Activated T-helper 2 cell treated with anti-CD3 and anti-CD28 coated beads, Interferon-gamma antibody, Interleukin-2, Interleukin-4, amounts not matched to agents 10 μg/mL and 5 μg/mL and 100 μg/mL, durations not matched to agents 14 hours and 24 hours and 36 hours (primary cell): ENCODE results near the gene PTGR3. TPM values are rescaled to one million over a fixed set of nuclear protein-coding genes. Genes with fewer than 3 reads are reported as not detected.

Experiments
- DNase-seq: peaks from one replicate; pipeline ENCODE4 v3.0.0; 2021; ENCODE audit warnings: low spot score
- H3K27ac Mint-ChIP-seq: one replicate; pipeline ENCODE4 v1.8.0; 2021; ENCODE audit warnings: mixed read lengths
- H3K27me3 Mint-ChIP-seq: one replicate; pipeline ENCODE4 v1.8.0; 2021; ENCODE audit warnings: low read depth, mixed read lengths
- H3K36me3 Mint-ChIP-seq: one replicate; pipeline ENCODE4 v1.8.0; 2021; ENCODE audit warnings: low read depth, mixed read lengths
- H3K4me1 Mint-ChIP-seq: one replicate; pipeline ENCODE4 v1.8.0; 2021; ENCODE audit warnings: low read depth, mixed read lengths
- H3K4me3 Mint-ChIP-seq: one replicate; pipeline ENCODE4 v1.8.0; 2021; ENCODE audit warnings: low read depth, mild to moderate bottlenecking, moderate library complexity, mixed read lengths
- H3K9me3 Mint-ChIP-seq: one replicate; pipeline ENCODE4 v1.8.0; 2021; ENCODE audit warnings: mixed read lengths
- intact Hi-C: fragments of 100-400 bp; cut with micrococcal nuclease; formaldehyde crosslinking; loops from one replicate; pipeline ENCODE4 v1.15.1; 2023
- total RNA-seq: library from RNA; stranded (reverse); gene quantifications from 2 replicates; pipeline ENCODE4 v1.2.3, GENCODE V29; 2022

The PTGR3 gene
- total RNA-seq, 1 donor from 2014 or later: 26.0 TPM

DNA sequence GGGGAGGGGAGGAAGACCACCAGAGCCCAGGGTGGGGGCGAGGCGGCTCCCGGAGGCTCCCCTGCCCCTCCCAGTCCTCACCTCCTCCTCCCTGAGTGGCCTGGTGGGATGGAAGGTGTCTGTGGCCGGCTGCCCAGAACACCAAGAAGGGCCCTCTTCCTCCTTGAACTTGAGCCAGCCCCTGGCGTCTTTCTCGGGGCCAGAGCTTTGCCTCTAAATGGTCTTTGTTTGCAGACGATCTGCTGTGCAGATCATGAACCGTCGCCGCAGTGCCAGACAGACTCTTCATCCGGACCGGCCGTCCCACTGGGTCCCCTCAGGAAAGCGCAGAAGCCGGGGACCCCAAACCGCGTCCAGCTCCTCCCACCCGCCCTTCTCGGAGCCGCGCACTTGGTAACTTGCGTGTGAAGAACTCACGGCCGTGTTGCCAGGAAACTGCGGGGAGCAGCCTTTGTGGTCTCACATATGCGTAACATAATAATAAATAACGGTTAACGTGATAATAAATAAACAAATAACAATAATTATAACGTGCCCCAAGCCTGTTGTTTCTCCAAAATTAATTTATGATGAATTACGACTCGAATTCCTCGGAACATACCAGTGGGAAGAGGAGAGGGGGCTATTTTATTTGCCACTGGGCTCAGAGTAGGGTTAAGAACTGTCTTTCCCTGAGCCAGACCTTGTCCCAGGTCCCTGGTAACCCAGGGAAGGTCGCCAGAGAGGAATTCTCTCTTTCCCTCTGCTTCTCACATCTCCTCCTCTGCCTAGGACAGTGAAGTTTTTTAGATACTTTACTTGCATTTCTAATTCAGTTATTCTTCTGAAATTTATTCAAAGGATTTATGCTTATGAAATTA is 41.0 kb downstream of the PTGR3 start:
- Mint-ChIP-seq H3K27me3 (peaks cover 6% of the 10 kb centered on the region), H3K9me3 (no peaks in the 10 kb centered on the region), H3K4me1 (peaks cover 1% of the 10 kb centered on the region), H3K36me3 (no peaks in the 10 kb centered on the region), H3K27ac (no peak overlapping the region), H3K4me3 (no peak overlapping the region)
- intact Hi-C loops: no loop called here
- DNase-seq: no peak

DNA sequence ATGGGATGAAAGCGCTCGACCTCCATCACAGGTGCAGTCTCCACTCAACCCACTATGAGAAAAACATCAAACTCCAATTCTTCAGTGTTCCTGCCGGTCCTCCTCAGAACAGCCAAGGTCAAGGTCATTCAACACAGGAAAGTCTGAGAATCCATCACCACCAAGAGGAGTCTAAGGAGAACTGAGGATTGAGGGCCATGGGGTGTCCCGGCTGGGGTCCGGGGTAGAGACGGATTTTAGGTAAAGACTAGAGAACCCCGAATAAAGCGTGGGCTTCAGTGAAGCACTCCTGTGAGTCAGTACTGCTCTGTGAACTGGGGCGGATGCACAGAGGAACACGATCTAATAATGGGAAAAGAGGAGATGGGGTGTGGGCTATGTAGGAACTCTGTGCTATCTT is 41.8 kb downstream of the PTGR3 start:
- Mint-ChIP-seq H3K4me1 (no peaks in the 10 kb centered on the region), H3K27me3 (no peaks in the 10 kb centered on the region), H3K27ac (no peak overlapping the region), H3K9me3 (no peaks in the 10 kb centered on the region), H3K36me3 (no peaks in the 10 kb centered on the region), H3K4me3 (no peak overlapping the region)
- intact Hi-C loops: no loop called here
- no peak for DNase-seq

DNA sequence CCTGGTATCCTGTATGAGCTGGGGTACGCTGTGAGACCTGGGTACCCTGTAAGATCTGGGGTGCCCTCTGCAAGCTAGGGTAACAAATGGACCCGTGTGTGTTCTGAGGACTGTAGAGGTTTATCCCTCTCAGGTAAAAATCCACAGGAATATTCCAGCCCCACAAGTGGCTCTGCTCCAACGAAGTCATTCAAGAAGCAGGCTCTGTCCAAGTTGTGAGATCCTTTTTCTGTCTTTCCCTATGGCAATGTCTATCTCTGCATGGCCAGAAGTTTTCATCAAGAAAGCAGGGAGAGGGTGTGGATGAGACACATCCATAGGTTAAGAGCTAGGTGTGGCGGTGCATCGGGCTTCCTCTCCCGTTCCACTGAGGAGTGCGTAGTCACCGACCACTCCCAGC is 43.0 kb downstream of the PTGR3 start:
- Mint-ChIP-seq H3K4me1 (peaks cover 9% of the 10 kb centered on the region), H3K9me3 (no peaks in the 10 kb centered on the region), H3K4me3 (no peak overlapping the region), H3K36me3 (no peaks in the 10 kb centered on the region), H3K27me3 (peaks cover 2% of the 10 kb centered on the region), H3K27ac (no peak overlapping the region)
- DNase-seq: no peak
- intact Hi-C loops: no loop called here

DNA sequence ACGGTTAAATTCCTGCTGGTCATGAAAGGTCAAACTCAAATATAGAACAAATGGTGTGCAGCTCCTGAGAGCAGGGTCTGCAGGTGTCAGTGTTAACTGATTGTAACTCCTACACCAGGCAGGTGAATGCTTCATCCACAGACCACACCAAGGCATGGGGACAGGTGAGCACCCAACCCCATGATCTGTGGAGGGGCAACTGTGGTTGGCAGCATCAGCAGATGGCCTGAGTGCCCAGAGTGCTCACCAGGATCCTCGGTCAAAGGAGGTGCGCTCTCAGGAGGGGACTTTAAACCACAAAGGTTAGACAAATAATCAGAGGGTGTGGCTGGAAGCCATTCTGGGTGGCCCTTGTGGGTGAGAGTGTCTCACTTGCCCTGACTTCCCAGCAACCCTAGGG is 44.5 kb downstream of the PTGR3 start:
- Mint-ChIP-seq H3K4me1 (peaks cover 9% of the 10 kb centered on the region), H3K9me3 (no peaks in the 10 kb centered on the region), H3K27ac (no peak overlapping the region), H3K4me3 (no peak overlapping the region), H3K36me3 (no peaks in the 10 kb centered on the region), H3K27me3 (peaks cover 8% of the 10 kb centered on the region)
- DNase-seq: no peak
- intact Hi-C loops: no loop called here

GRCh38 chr18:75163736-75164135 is 45.2 kb downstream of the PTGR3 start:
- Mint-ChIP-seq H3K4me1 (peaks cover 9% of the 10 kb centered on the region), H3K27ac (no peak overlapping the region), H3K4me3 (no peak overlapping the region), H3K27me3 (peaks cover 8% of the 10 kb centered on the region), H3K9me3 (no peaks in the 10 kb centered on the region), H3K36me3 (no peaks in the 10 kb centered on the region)
- intact Hi-C loops: no loop called here
- no peak for DNase-seq

GRCh38 chr18:75162978-75163377 is 46.0 kb downstream of the PTGR3 start:
- no peaks in the 10 kb centered on the region for H3K9me3 Mint-ChIP-seq
- H3K4me3 Mint-ChIP-seq: no peak overlapping the region
- no peak for DNase-seq
- intact Hi-C loops: no loop called here
- peaks cover 8% of the 10 kb centered on the region for H3K27me3 Mint-ChIP-seq
- H3K27ac Mint-ChIP-seq: no peak overlapping the region
- H3K4me1 Mint-ChIP-seq: peaks cover 9% of the 10 kb centered on the region
- H3K36me3 Mint-ChIP-seq: no peaks in the 10 kb centered on the region

- no peak overlapping the region for H3K4me3 Mint-ChIP-seq
- H3K9me3 Mint-ChIP-seq: no peaks in the 10 kb centered on the region
- no peak overlapping the region for H3K27ac Mint-ChIP-seq
- peaks cover 8% of the 10 kb centered on the region for H3K27me3 Mint-ChIP-seq
- H3K36me3 Mint-ChIP-seq: no peaks in the 10 kb centered on the region
- H3K4me1 Mint-ChIP-seq: peaks cover 9% of the 10 kb centered on the region
- DNase-seq: no peak
- intact Hi-C loops: no loop called here
These were observed 46.5 kb downstream of the PTGR3 start for GRCh38 chr18:75162467-75162866.

DNA sequence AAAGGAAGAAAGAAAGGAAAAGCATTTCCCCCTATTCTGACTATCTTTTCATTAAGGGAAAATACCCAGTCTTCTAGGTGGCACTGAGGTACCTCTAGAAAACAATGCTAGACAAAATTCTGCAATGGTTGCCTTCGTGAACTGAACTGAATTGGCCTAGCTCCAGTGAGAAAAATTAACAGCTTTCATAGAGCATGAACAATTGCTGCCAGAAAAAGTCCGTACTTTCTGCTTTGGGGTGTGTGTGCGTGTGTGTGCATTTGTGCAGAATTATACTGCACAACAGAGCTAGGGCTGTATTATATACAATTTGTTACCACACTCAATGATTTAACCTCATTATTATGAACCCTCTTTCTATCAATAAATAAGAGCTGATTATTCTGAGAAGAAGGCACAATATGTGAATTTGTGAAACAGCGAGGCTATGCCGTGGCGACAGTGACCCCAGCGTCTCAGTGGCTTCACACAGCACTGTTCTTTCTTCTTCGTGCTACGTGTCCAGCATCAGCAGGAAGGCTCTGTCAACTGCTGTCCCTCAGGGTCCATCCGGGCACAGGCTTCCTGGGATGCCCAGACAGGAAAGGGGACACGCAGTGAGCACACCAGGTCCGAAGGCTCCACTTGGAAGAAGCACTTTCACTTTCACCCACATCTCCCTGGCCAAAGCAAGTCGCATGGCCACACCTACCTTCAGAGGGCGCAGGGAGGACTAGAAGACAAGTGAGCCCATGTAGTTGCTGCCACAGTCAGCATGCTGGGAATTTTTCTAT is 47.5 kb downstream of the PTGR3 start:
- Mint-ChIP-seq H3K36me3 (no peaks in the 10 kb centered on the region), H3K9me3 (no peaks in the 10 kb centered on the region), H3K27me3 (peaks cover 8% of the 10 kb centered on the region), H3K4me1 (peaks cover 9% of the 10 kb centered on the region), H3K27ac (no peak overlapping the region), H3K4me3 (peak overlapping the region; percentile 66)
- DNase-seq: no peak
- intact Hi-C loops: no loop called here

DNA sequence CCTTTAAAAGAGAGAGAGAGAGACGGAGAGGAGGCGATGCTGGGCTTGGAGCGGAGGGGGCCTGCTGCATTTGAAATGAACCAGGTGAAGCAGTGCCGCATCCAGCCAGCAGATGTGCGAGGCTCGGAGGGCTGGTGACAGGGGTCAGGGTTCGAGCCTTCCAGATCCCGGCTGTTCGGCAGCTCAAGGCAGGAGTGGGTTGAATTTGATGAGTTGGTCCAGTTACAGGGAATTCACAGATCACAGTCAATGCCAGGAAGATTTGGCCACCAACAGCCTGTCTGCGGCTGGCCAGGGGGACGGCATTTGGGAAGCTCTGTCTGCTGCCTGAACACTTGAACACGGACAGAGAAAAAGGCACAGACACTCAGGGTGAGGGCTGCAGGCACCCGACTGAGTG is 48.6 kb downstream of the PTGR3 start:
- no peaks in the 10 kb centered on the region for H3K36me3 Mint-ChIP-seq
- intact Hi-C loops: no loop called here

GRCh38 chr18:75159646-75160356 is 49.1 kb downstream of the PTGR3 start:
- H3K27ac Mint-ChIP-seq: no peak overlapping the region

More for the DNA sequence above, 48.6 kb downstream of the PTGR3 start:
- H3K9me3 Mint-ChIP-seq: no peaks in the 10 kb centered on the region
- DNase-seq: no peak
- peaks cover 8% of the 10 kb centered on the region for H3K27me3 Mint-ChIP-seq
- no peak overlapping the region for H3K27ac Mint-ChIP-seq
- H3K4me3 Mint-ChIP-seq: no peak overlapping the region
- peaks cover 9% of the 10 kb centered on the region for H3K4me1 Mint-ChIP-seq

DNA sequence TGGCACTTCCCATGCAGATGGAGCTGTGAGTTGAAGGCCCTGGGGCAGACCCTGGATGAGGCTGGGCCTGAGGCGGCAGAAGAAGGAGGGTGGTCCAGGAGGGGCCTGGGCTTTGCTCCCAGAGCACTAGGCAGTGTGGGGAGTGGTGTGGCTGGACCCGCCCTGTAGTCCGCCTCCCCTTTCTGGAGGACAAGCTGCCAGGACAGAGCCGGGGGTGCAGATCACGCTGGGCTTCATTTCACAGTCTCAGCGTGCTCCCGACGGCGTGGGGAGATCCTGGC is 49.8 kb downstream of the PTGR3 start:
- H3K36me3 Mint-ChIP-seq: no peaks in the 10 kb centered on the region
- H3K27me3 Mint-ChIP-seq: peaks cover 8% of the 10 kb centered on the region
- intact Hi-C loops: no loop called here
- no peaks in the 10 kb centered on the region for H3K9me3 Mint-ChIP-seq
- H3K27ac Mint-ChIP-seq: no peak overlapping the region
- H3K4me1 Mint-ChIP-seq: peaks cover 9% of the 10 kb centered on the region
- H3K4me3 Mint-ChIP-seq: no peak overlapping the region
- no peak for DNase-seq

More at GRCh38 chr18:75159646-75160356, 49.1 kb downstream of the PTGR3 start:
- no peak overlapping the region for H3K4me3 Mint-ChIP-seq
- H3K27me3 Mint-ChIP-seq: peaks cover 8% of the 10 kb centered on the region
- no peak for DNase-seq
- no peaks in the 10 kb centered on the region for H3K9me3 Mint-ChIP-seq
- peaks cover 9% of the 10 kb centered on the region for H3K4me1 Mint-ChIP-seq
- intact Hi-C loops: no loop called here
- no peaks in the 10 kb centered on the region for H3K36me3 Mint-ChIP-seq
